Spleen (tissue), 11 donors: ENCODE results near the gene NRXN3. TPM values are rescaled to one million over a fixed set of nuclear protein-coding genes. Genes with fewer than 3 reads are reported as not detected.

Experiments
- DNase-seq: peaks from one replicate; pipeline ENCODE4 v3.0.0-alpha.2; 2020
- H3K27ac ChIP-seq, 8 donors: fragments of 200-600 bp; sonication (generic) in 7 of 8; 1 replicate in 4 of 8; 2 replicates in 4 of 8; pipeline versions ENCODE4 v1.5.0 to v1.8.0; 2016 to 2021; ENCODE audit warnings: inconsistent platforms in 4 of 8, mild to moderate bottlenecking in 4 of 8, moderate library complexity in 1 of 8
- H3K27me3 ChIP-seq, 7 donors: fragments of 200-600 bp; sonication (generic) in 6 of 7; replicated peaks in 1 of 7; 1 replicate in 4 of 7; 2 replicates in 3 of 7; pipeline versions ENCODE4 v1.5.0 to v1.8.0; 2016 to 2021; ENCODE audit warnings: inconsistent platforms in 3 of 7, mild to moderate bottlenecking in 1 of 7
- H3K36me3 ChIP-seq, 6 donors: fragments of 200-600 bp; sonication (generic) in 5 of 6; 1 replicate in 4 of 6; 2 replicates in 2 of 6; pipeline versions ENCODE4 v1.5.0 to v1.8.0; 2016 to 2021; ENCODE audit warnings: inconsistent platforms in 2 of 6
- H3K4me1 ChIP-seq, 6 donors: fragments of 200-600 bp; sonication (generic) in 5 of 6; 1 replicate in 3 of 6; 2 replicates in 3 of 6; pipeline versions ENCODE4 v1.5.0 to v1.8.0; 2016 to 2021; ENCODE audit warnings: inconsistent platforms in 3 of 6
- H3K4me3 ChIP-seq, 8 donors: fragments of 200-600 bp; sonication (generic) in 7 of 8; 1 replicate in 4 of 8; 2 replicates in 4 of 8; pipeline versions ENCODE4 v1.5.0 to v1.8.0; 2016 to 2021; ENCODE audit warnings: inconsistent platforms in 4 of 8, mild to moderate bottlenecking in 4 of 8, moderate library complexity in 2 of 8
- H3K9me3 ChIP-seq, 8 donors: fragments of 200-600 bp; sonication (generic) in 7 of 8; 1 replicate in 4 of 8; 2 replicates in 4 of 8; pipeline versions ENCODE4 v1.5.0 to v1.8.0; 2016 to 2021; ENCODE audit warnings: inconsistent platforms in 4 of 8
- CTCF ChIP-seq, 11 experiments: fragments of 200-600 bp in 7 of 11; fragments of 450-650 bp in 4 of 11; sonication (generic) in 4 of 11; IDR thresholded peaks in 8 of 11; conservative IDR thresholded peaks in 3 of 11; 1 replicate in 7 of 11; 2 replicates in 4 of 11; pipeline versions ENCODE4 v1.4.0 to v1.8.0; 2016 to 2021; ENCODE audit warnings: antibody characterized with exemption in 11 of 11, inconsistent platforms in 4 of 11, mild to moderate bottlenecking in 1 of 11
- POLR2A ChIP-seq, 3 donors: fragments of 450-650 bp; IDR thresholded peaks; one replicate each; pipeline ENCODE4 v1.5.1; 2017; ENCODE audit warnings: antibody characterized with exemption in 3 of 3, mild to moderate bottlenecking in 1 of 3
- POLR2AphosphoS5 ChIP-seq, 3 donors: sonication (generic); formaldehyde crosslinking; IDR thresholded peaks; one replicate each; pipeline ENCODE4 v1.5.1; 2017; ENCODE audit warnings: antibody characterized with exemption in 3 of 3
- WGBS, 5 donors: extraction: QIAGEN DNeasy Blood & Tissue Kit in 3 of 5; methylation state at CpG; one replicate each; pipeline versions ENCODE4 v1.1.5 to v1.1.7; 2013 to 2018; 5-methylcytosine and 5-hydroxymethylcytosine counted together
- intact Hi-C: fragments of 100-400 bp; cut with DNase I; formaldehyde crosslinking; loops from one replicate; pipeline ENCODE4 v1.15.0; 2023; ENCODE audit warnings: low total_unique reads
- polyA plus RNA-seq, 3 donors: library from polyadenylated mRNA; stranded (reverse); fragments of 200-250 nt; gene quantifications; one replicate each; pipeline ENCODE4 v1.2.1, GENCODE V29; 2013
- total RNA-seq, 7 donors: library from RNA; depleted of rRNA in 3 of 7; stranded (reverse); fragments of >200 nt in 3 of 7; fragmentation: NEBNext Ultra II Directional in 4 of 7; extraction: Animal tissue kit (Norgen Biotek cat#: 25700) in 4 of 7; gene quantifications; one replicate each; pipeline versions ENCODE4 v1.1.0 to v1.2.1, GENCODE V29; 2016 to 2021
- donor health status: healthy with polysubstance abuse.
- donor health status: DM: no; HTN: no; CAD: no; lungs with moderate emphysema.
- donor health status: DM: no; HTN: no; CAD: no.
- donor health status: Bipolar disorder and iron deficiency.
- donor health status: healthy.
- donor health status: DM: no; HTN: no; CAD: no.
- donor health status: DM: yes; HTN: yes; CAD: no.

Gene NRXN3
- total and polyA plus RNA-seq, 10 donors = 0.21 to 11.5 (median 1.6) TPM

- Histone ChIP-seq H3K27me3 (no peaks in the 10 kb centered on the region), H3K27ac (no peak overlapping the region), H3K4me3 (no peak overlapping the region), H3K9me3 (no peaks in the 10 kb centered on the region), H3K4me1 (no peaks in the 10 kb centered on the region), H3K36me3 (no peaks in the 10 kb centered on the region)
- no peak for TF ChIP-seq POLR2A (IDR thresholded peaks at IDR 0.05)
- no peak for TF ChIP-seq POLR2AphosphoS5 (IDR thresholded peaks at IDR 0.05)
- no peak for TF ChIP-seq CTCF (IDR thresholded peaks at IDR 0.05 in 8 of 11, conservative IDR thresholded peaks at IDR 0.05 in 3 of 11)
- WGBS, 5 donors = 47 to 64% (median 54%) methylated on average over 3 of the region's 3 CpGs
- DNase-seq = no peak
- intact Hi-C loops = no loop called here
Measured at GRCh38 chr14:79248771-79249170, 1078.6 kb downstream of the NRXN3 start.

GRCh38 chr14:79251278-79251677 lies 1081.1 kb downstream of the NRXN3 start:
- TF ChIP-seq POLR2AphosphoS5 (IDR thresholded peaks at IDR 0.05) (no peak), POLR2A (IDR thresholded peaks at IDR 0.05) (no peak), CTCF (IDR thresholded peaks at IDR 0.05 in 8 of 11, conservative IDR thresholded peaks at IDR 0.05 in 3 of 11) (no peak)
- Histone ChIP-seq H3K4me1 (no peaks in the 10 kb centered on the region), H3K4me3 (no peak overlapping the region), H3K27ac (no peak overlapping the region), H3K27me3 (no peaks in the 10 kb centered on the region), H3K36me3 (no peaks in the 10 kb centered on the region), H3K9me3 (no peaks in the 10 kb centered on the region)
- WGBS, 5 donors = 66 to 86% (median 79%) methylated on average over 4 of the region's 4 CpGs
- no peak for DNase-seq
- intact Hi-C loops = no loop called here

- 74 to 90% (median 82%) methylated on average over 3 of the region's 3 CpGs for WGBS, 5 donors
- intact Hi-C loops = no loop called here
- Histone ChIP-seq H3K27ac (no peak overlapping the region), H3K27me3 (no peaks in the 10 kb centered on the region), H3K36me3 (no peaks in the 10 kb centered on the region), H3K4me3 (no peak overlapping the region), H3K4me1 (no peaks in the 10 kb centered on the region), H3K9me3 (no peaks in the 10 kb centered on the region)
- TF ChIP-seq POLR2AphosphoS5 (IDR thresholded peaks at IDR 0.05) = no peak
- no peak for TF ChIP-seq POLR2A (IDR thresholded peaks at IDR 0.05)
- TF ChIP-seq CTCF (IDR thresholded peaks at IDR 0.05 in 8 of 11, conservative IDR thresholded peaks at IDR 0.05 in 3 of 11) = no peak
- no peak for DNase-seq
Measured at GRCh38 chr14:79253576-79253975, 1083.4 kb downstream of the NRXN3 start.

DNA sequence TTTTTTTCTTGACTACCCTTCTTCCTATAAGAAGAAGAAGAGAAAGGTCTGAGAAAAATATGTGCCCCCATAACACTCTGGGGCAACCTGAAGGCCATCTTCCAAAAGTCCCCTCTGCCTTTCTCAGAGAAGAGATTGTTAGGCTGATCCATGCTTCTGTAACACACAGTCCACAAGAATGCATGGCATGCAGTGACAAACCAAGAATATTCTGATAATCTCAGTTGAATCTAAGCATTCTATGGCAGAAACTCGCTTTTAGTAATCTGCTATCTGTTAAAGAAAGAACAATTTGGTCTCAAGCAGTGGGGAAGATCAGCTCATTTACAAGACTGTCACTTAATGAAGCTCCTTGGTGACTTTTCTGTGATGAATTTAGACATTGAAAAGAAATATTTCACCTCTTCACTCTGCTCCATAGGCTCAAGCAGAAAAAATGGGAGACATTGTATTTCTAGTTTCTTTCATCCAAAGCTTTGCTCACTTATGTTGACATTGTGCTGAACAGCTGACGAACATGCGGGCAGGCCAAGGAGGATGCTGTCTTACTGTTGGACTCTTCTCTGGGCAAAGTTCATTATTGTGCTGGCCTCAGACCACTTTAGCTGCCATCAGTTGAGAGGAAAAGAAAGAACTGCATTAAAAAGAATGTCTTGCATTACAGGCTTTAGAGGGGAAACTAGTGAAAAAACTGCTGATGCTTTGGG lies 1084.0 kb downstream of the NRXN3 start:
- no peaks in the 10 kb centered on the region for H3K27me3 ChIP-seq
- DNase-seq = no peak
- intact Hi-C loops = no loop called here
- no peaks in the 10 kb centered on the region for H3K9me3 ChIP-seq
- TF ChIP-seq POLR2AphosphoS5 (IDR thresholded peaks at IDR 0.05) (no peak), CTCF (IDR thresholded peaks at IDR 0.05 in 8 of 11, conservative IDR thresholded peaks at IDR 0.05 in 3 of 11) (no peak), POLR2A (IDR thresholded peaks at IDR 0.05) (no peak)
- no peaks in the 10 kb centered on the region for H3K36me3 ChIP-seq
- WGBS, 5 donors = 61 to 76% (median 70%) methylated on average over 3 of the region's 3 CpGs
- no peak overlapping the region for H3K27ac ChIP-seq
- no peaks in the 10 kb centered on the region for H3K4me1 ChIP-seq
- H3K4me3 ChIP-seq = no peak overlapping the region
